Left ventricle myocardium inferior (tissue), 1 donor: Measurements from ENCODE around the gene NBEA. TPM values are rescaled to one million over a fixed set of nuclear protein-coding genes. Genes with fewer than 3 reads are reported as not detected.

ENCODE experiments used
- DNase-seq: peaks from one replicate; pipeline ENCODE4 v3.0.0-alpha.2; 2020
- H3K27ac ChIP-seq: fragments of 200-600 bp; replicated peaks from 2 replicates; pipeline ENCODE4 v1.8.0; 2021
- H3K27me3 ChIP-seq: fragments of 200-600 bp; 2 replicates; pipeline ENCODE4 v1.8.0; 2021; ENCODE audit warnings: low read depth
- H3K36me3 ChIP-seq: fragments of 200-600 bp; 2 replicates; pipeline ENCODE4 v1.8.0; 2021
- H3K4me1 ChIP-seq: fragments of 200-600 bp; 2 replicates; pipeline ENCODE4 v1.8.0; 2021
- H3K4me3 ChIP-seq: fragments of 200-600 bp; 2 replicates; pipeline ENCODE4 v1.8.0; 2021; ENCODE audit warnings: mild to moderate bottlenecking, moderate library complexity
- H3K9me3 ChIP-seq: fragments of 200-600 bp; replicated peaks from 2 replicates; pipeline ENCODE4 v1.8.0; 2021
- CTCF ChIP-seq: fragments of 200-600 bp; IDR thresholded peaks from 2 replicates; pipeline ENCODE4 v1.8.0; 2021; ENCODE audit warnings: antibody characterized with exemption, mild to moderate bottlenecking, borderline replicate concordance
- intact Hi-C: fragments of 100-400 bp; cut with micrococcal nuclease; formaldehyde crosslinking; loops from one replicate; pipeline ENCODE4 v1.11.0; 2022
- total RNA-seq: library from RNA; stranded (reverse); fragmentation: NEBNext Ultra II Directional; extraction: Animal tissue kit (Norgen Biotek cat#: 25700); gene quantifications from one replicate; pipeline ENCODE4 v1.2.1, GENCODE V29; 2021
- donor health status: DM: no; HTN: yes; CAD: no; lungs with severe emphysema.

The NBEA gene
- total RNA-seq, 1 donor from 2014 or later = 21.0 TPM

GRCh38 chr13:35475212-35475959 lies 533.3 kb downstream of the NBEA start:
- Histone ChIP-seq H3K4me3 (peak overlapping the region; percentile 68), H3K27me3 (no peaks in the 10 kb centered on the region), H3K27ac (peak overlapping the region; percentile 63), H3K36me3 (peaks cover 3% of the 10 kb centered on the region), H3K9me3 (no peaks in the 10 kb centered on the region), H3K4me1 (peaks cover 16% of the 10 kb centered on the region)
- no peak for DNase-seq
- TF ChIP-seq CTCF = no peak
- intact Hi-C loops = no loop called here

- intact Hi-C loops = no loop called here
- peaks cover 9% of the 10 kb centered on the region for H3K4me1 ChIP-seq
Measured at GRCh38 chr13:35475960-35476943, 534.2 kb downstream of the NBEA start, which contains the start of gene MAB21L1. MAB21L1 (minus strand) TSS chr13:35476689; CDS start chr13:35476138, 551 bp downstream.

GRCh38 chr13:35477386-35477946 lies 535.4 kb downstream of the NBEA start:
- H3K27ac ChIP-seq = no peak overlapping the region
- H3K36me3 ChIP-seq = peaks cover 3% of the 10 kb centered on the region
- TF ChIP-seq CTCF = no peak
- H3K27me3 ChIP-seq = no peaks in the 10 kb centered on the region
- DNase-seq = no peak
- H3K4me1 ChIP-seq = peaks cover 11% of the 10 kb centered on the region
- no peak overlapping the region for H3K4me3 ChIP-seq
- H3K9me3 ChIP-seq = no peaks in the 10 kb centered on the region
- intact Hi-C loops = no loop called here

More at GRCh38 chr13:35475960-35476943, 534.2 kb downstream of the NBEA start, which contains the start of gene MAB21L1:
- H3K27me3 ChIP-seq = no peaks in the 10 kb centered on the region
- peak within 1 kb of the TSS; percentile 63 for H3K27ac ChIP-seq
- peaks cover 3% of the 10 kb centered on the region for H3K36me3 ChIP-seq
- TF ChIP-seq CTCF = no peak
- no peaks in the 10 kb centered on the region for H3K9me3 ChIP-seq
- H3K4me3 ChIP-seq = peak within 1 kb of the TSS; percentile 68
- DNase-seq = no peak

GRCh38 chr13:35478271-35479037 lies 536.4 kb downstream of the NBEA start:
- Histone ChIP-seq H3K9me3 (no peaks in the 10 kb centered on the region), H3K27ac (no peak overlapping the region), H3K4me3 (peak overlapping the region; percentile 15), H3K27me3 (no peaks in the 10 kb centered on the region), H3K4me1 (peaks cover 11% of the 10 kb centered on the region), H3K36me3 (peaks cover 3% of the 10 kb centered on the region)
- TF ChIP-seq CTCF = no peak
- no peak for DNase-seq
- intact Hi-C loops = no loop called here
